Stimulated activated CD4-positive, alpha-beta T cell treated with anti-CD3 and anti-CD28 coated beads, TNF-alpha, amount 100 ng/mL, for 1 hour (primary cell): ENCODE data around the gene API5.
A peak's percentile ranks its signal among the peaks of the same experiment; 100 is the strongest.
"Not testable (repeated sequence)": the region's sequence is repeated elsewhere in the genome, so short reads cannot be mapped to it uniquely, and the experiment has no call there.

Experiments
- DNase-seq, 3 donors: peaks; one replicate each; pipeline ENCODE4 v3.0.0-alpha.2; 2020; ENCODE audit warnings: low read depth in 3 of 3, low spot score in 1 of 3

API5 gene

DNA sequence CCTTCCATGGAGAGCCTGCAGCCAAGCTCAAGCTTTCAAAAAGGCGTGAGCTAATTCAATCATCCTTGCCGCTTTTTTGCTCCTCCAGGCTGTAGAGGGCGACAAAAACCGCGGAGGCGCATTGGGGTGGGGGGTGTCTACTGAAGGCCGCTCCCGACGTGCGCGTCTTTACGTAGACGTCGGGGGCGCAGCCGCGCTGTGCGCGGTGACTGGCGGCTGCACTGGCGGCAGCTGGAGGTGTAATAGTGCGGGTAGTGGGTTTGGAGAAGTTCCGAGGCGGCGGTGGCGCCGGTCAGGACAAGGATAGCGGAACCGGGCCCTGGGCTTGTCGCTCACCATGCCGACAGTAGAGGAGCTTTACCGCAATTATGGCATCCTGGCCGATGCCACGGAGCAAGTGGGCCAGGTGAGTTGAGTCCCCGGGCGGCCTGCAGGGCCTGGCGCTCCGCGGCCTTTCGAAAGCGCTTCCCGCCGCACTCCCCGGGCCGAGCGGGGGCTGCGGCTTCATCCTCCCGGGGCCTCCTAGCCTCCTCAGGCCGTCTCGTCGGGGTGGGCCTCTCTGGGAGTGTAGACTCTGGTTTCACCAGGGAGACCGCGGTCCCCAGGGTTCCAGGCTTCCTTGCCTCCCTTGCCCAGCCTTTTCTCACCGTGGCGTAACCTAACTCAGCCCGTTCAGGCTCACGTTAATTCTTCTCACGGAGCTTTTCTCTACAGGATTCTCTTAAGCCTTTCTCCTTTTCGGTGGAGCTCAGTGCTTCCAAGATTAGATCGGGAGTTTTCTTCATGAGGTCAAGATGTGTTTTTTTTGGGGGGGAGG, at the start of gene API5:
Gene API5 (plus strand): TSS at position 206 of the 817 bp plus-strand sequence. CDS start 132 bp downstream, at position 338.
- DNase-seq, result peak; percentile 71 to 80 (median 80)

DNA sequence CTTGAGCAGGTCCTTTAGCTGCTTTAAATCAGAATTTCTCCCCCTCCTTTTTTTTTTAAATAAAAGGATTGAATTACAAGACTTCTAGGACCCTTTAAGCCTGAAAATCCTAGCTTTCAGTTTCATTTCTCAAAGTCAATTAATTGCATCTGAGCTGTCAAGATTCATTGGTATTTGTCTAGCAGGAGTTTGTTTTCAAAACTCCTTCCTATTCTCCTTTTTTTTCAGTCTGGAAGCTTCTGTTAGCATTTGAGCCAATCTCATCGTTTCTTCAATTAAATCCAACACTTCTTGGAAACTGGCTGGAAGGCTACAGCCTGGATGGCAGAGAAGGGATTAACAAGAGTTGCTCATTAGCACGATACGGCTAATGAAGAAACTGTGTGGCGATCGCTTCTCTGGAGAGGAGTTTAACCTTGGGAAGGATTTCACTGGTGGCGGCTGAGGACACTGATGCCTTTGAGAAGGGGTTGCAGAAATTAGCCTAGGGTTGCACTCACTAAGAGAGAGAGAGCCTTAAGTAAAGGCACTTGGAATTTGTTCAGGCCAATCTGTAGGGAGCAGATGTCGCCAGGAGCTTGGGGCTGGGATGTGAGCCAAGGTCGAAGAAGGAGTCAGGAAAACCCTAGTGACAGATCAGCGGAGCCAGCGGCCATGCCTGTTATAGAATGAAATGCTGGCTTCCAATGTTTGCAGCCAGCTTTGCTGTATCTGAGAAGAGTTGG, 43.8 kb upstream of the API5 start:
- DNase-seq, result no peak

- DNase-seq, result no peak
These were observed 43.0 kb upstream of the API5 start for GRCh38 chr11:43268786-43269185.

DNA sequence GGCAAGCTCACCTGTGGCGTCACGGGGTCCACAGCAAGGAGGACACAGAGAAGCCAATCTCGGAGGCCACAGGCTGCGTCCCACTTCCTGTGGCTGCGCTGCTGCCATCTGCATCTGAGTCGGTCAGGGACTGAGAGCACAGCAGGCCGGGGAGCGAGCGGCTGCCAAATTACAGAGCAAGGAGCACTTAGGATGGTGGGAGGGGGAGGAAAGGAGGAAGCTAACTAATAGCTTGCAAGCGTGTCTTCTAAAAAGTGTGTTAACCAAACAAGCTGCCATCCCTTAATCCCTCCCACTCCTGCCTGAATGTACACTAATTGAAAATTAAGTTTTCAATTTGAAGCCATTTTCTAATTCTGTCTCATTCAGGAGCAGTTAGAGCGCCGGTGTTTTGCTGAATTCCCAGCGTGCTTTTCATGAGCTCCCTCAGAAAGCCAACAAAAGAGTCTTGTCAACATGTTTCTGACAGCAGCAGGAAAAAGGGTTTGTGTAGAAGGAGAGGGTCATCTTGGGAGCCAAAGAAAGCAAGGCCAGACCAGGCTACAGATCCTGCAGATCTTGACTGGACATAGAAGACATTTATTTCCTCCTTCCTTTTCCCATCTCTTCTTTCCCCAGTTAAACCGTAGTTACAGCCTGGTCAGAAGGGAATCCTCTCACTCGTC, 42.4 kb upstream of the API5 start:
- DNase-seq, result no peak

GRCh38 chr11:43270468-43270867, 41.3 kb upstream of the API5 start:
- DNase-seq, result no peak

- DNase-seq, result no peak
These were observed 33.4 kb upstream of the API5 start for GRCh38 chr11:43278193-43278956.

DNA sequence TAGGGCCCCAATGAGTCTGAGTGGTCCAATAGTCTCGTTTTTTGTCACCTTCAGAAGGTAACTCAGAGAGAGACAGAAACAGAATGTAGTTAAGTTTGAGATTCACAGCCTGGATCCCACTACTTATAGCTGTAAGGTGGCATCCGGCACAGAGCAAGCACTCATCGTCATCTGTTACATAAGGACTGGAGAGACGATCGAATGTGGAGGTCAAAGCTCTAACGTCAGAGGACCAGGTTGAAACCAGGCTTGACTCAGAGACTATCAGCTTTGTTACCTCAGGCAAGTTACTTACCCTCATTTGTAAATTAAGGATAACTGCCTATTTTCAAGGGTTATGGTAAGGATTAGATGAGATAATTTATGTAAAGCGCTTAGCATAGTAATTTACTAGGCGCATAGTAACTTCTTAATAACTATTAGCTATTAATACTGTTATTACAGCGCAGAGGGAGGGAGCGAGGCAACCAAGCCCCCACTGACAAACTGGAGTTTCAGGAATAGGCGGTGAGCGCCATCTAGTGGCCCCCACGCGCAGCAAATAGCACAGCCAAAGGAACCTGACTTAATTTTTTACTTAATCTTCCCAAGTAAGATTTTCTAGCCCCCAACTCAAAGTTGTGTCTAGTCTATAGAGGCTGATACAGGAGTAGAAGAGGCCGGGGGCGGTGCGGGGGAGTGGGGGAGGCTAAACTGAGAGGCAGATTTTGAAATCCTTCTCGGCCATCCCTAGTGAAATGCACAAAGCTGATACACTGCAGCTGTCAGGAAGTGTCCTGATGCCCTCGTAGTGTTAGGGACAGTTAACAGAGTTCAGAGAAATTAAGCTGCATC, 29.0 kb upstream of the API5 start:
- peak in 2 of 3 donors; percentile 0 to 18 for DNase-seq

DNA sequence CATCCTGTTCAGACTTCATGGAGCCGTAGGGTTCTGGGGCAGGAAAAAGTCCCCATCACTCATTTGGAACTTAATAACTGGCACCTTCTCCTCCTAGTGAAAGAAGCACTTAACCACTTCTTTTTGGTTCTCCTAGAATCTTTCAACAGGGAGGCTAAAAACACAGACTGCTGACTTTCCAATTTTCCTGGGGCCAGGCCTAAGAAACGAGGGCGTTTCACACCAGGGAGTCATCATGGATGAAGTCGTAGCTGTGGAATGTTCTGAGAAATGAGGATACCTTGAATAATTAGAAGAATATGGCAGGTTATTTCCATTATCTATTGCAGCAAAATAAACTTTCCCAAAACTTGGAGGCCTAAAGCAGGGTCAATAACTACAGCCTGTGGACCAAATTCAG, 26.0 kb upstream of the API5 start:
- DNase-seq, result no peak

DNA sequence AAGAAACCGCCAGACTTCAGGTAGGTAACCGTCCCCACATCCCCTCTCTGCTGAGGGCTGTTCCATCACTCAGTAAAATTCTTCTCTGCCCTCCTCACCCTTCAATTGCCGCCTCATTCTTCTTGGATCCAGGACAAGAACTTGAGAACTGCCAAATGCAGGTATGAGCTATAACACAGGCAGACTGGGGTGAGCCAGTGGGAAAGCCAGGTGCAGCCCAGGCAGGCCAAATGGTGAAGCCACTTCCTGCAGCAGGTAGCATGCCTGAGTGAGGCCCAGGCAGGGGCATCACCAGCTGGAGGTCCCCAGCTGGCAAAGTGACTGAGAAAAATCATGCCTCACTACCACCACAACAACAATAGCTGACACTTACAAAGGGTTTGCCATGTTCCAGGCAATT, 22.4 kb upstream of the API5 start:
- no peak for DNase-seq

- no peak for DNase-seq
These were observed 13.4 kb upstream of the API5 start for GRCh38 chr11:43298397-43298796.

DNA sequence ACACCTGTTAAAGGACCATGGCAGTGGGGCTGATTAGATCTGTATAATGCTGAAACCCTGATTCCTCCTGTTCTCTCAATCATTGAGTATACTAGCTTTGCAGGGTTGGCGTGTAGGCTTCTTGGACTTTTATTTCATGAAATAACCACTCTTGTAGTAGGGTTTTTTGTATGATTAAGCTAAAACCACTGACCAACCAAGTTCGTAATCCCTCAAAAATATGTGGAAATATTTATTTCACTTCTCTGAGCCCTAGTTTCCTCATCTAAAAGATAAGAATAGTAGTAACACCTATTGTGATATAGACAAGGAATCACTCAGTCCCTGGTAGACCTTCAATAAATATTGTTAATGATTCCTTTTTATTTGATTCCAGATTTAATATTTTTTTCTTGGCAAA, 4.2 kb downstream of the API5 start:
- no peak for DNase-seq

- DNase-seq, result no peak
These were observed 4.7 kb downstream of the API5 start for GRCh38 chr11:43316451-43316850.

- DNase-seq, result no peak
These were observed 16.2 kb downstream of the API5 start for GRCh38 chr11:43327987-43328386.

DNA sequence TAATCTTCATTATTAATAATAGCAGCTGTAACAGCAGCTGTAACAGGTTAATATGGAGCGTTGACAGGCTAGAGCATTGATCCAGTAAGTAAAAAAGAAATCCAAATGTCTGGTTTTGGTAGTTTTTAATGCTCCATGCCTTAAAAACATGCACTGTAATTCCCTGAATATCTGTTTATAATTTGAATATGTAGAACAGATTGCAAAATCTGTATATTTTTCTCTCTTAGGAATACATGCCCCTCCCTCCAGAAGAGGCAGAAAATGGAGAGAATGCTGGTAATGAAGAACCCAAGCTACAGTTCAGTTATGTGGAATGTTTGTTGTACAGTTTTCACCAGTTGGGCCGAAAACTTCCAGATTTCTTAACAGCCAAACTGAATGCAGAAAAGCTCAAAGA, 16.7 kb downstream of the API5 start:
- DNase-seq, result no peak

DNA sequence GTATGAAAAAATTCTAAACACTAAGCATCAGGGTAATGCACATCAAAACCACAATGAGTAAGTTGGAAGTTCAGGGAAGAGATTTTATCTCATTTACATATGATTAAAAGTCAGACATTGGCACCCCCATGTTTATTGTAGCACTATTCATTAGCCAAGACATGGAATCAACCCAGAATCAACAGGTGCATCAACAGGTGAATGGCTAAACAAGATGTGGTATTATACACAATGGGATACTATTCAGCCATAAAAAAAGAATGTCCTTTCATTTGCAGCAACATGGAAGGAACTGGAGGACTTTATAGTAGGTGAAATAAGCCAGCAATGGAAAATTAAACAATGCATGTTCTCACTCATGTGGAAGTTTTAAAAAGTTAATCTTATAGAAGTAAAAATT, 29.4 kb downstream of the API5 start:
- no peak for DNase-seq

DNA sequence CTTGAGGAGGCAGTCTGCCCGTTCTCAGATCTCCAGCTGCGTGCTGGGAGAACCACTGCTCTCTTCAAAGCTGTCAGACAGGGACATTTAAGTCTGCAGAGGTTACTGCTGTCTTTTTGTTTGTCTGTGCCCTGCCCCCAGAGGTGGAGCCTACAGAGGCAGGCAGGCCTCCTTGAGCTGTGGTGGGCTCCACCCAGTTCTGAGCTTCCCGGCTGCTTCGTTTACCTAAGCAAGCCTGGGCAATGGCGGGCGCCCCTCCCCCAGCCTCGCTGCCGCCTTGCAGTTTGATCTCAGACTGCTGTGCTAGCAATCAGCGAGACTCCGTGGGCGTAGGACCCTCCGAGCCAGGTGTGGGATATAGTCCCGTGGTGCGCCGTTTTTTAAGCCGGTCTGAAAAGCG, 39.6 kb downstream of the API5 start:
- not testable (repeated sequence) for DNase-seq

GRCh38 chr11:43354311-43354710, 42.5 kb downstream of the API5 start:
- DNase-seq, result no peak

- DNase-seq, result no peak
These were observed 44.5 kb downstream of the API5 start for GRCh38 chr11:43356336-43356735.

GRCh38 chr11:43358279-43358800, 46.5 kb downstream of the API5 start:
- no peak for DNase-seq

DNA sequence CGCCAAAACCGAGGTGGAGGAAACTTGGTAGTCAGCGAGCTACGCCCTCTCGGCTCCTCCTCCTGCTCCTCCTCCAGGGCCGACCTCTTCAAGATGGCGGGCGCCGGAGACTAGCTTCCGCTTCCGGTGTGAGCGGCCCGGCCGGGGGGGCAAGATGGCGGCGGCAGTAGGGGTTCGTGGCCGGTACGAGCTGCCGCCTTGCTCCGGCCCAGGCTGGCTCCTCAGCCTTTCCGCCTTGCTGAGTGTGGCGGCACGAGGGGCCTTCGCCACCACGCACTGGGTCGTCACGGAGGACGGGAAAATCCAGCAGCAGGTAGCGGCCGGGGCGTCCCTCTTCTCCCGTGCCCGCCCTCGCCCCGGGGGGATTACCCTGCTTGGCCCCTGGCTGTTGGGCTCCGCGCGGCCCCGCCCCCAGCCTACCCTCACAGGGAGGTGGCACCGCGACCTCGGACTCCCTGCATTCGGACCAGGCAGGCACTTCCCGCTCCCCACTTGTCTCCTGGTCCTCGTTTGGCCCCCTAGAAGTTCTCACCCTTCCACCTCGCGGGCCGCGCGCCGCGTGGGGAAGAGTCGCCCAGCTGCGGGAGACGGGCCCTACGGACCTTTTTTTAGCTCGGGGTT, 47.1 kb downstream of the API5 start, which contains the start of gene TTC17:
Gene TTC17 (plus strand): TSS at position 120 of the 621 bp plus-strand sequence. CDS start 35 bp downstream, at position 155.
- DNase-seq, result peak; percentile 78 to 85 (median 78)
